22Rv1 (cell line): ENCODE results near the gene WBP2.
"Not testable (repeated sequence)": the region's sequence is repeated elsewhere in the genome, so short reads cannot be mapped to it uniquely, and the experiment has no call there.

Experiments used
- ZFX ChIP-seq: fragments of 450-650 bp; IDR thresholded peaks from 2 replicates; pipeline ENCODE4 v1.6.1; 2017; ENCODE audit warnings: antibody characterized with exemption, borderline replicate concordance
- TF ChIP-seq, protein P1 (sequence below): fragments of 450-650 bp; IDR thresholded peaks from 2 replicates; pipeline ENCODE4 v1.5.1; 2017; ENCODE audit warnings: mild to moderate bottlenecking

DNA sequence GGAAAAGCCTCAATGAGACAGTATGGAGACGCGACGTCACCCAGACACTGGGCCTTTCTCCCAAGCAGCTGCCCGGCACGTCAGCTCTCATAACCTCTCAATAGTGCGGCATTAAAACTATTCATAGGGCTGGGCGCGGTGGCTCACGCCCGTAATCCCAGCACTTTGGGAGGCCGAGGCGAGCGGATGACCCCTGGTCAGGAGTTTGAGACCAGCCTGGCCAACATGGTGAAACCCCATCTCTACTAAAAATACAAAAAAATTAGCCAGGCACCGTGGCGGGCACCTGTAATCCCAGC is 3.5 kb downstream of the WBP2 start:
- TF ChIP-seq, protein P1, sequence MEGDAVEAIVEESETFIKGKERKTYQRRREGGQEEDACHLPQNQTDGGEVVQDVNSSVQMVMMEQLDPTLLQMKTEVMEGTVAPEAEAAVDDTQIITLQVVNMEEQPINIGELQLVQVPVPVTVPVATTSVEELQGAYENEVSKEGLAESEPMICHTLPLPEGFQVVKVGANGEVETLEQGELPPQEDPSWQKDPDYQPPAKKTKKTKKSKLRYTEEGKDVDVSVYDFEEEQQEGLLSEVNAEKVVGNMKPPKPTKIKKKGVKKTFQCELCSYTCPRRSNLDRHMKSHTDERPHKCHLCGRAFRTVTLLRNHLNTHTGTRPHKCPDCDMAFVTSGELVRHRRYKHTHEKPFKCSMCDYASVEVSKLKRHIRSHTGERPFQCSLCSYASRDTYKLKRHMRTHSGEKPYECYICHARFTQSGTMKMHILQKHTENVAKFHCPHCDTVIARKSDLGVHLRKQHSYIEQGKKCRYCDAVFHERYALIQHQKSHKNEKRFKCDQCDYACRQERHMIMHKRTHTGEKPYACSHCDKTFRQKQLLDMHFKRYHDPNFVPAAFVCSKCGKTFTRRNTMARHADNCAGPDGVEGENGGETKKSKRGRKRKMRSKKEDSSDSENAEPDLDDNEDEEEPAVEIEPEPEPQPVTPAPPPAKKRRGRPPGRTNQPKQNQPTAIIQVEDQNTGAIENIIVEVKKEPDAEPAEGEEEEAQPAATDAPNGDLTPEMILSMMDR, result not testable (repeated sequence)
- not testable (repeated sequence) for TF ChIP-seq ZFX
